ENCODE data around the gene ARHGAP18.

Gene ARHGAP18

GRCh38 chr6:129628101-129628815 is 81.7 kb downstream of the ARHGAP18 start:
- POLR2A ChIA-PET = no interaction called here
- H3K36me3 ChIP-seq (ENCODE audit: control insufficient read depth in 2 of 2, insufficient read depth in 1 of 2, low read length in 2 of 2) = no peaks in the 10 kb centered on the region; a peak in 1 of 3 replicates

GRCh38 chr6:129624488-129624887 is 85.5 kb downstream of the ARHGAP18 start:
- H3K27ac ChIP-seq (ENCODE audit: extremely low read depth, low read depth, low read length) = no peak overlapping the region
- TF ChIP-seq ZNF521 (tag by site-specific recombination; IDR thresholded peaks at IDR 0.05) (no peak), ZNF610 (tag by site-specific recombination; IDR thresholded peaks at IDR 0.05; ENCODE audit: borderline replicate concordance) (no peak), ZNF560 (tag by site-specific recombination; IDR thresholded peaks at IDR 0.05; ENCODE audit: borderline replicate concordance) (no peak), ZNF48 (tag by site-specific recombination; IDR thresholded peaks at IDR 0.05) (no peak), ZNF692 (tag by site-specific recombination; IDR thresholded peaks at IDR 0.05) (no peak), ZNF645 (tag by site-specific recombination; IDR thresholded peaks at IDR 0.05) (no peak), YY1 (tag by site-specific recombination; IDR thresholded peaks at IDR 0.05) (no peak), ZSCAN4 (tag by site-specific recombination; IDR thresholded peaks at IDR 0.05) (no peak), SETDB1 (IDR thresholded peaks at IDR 0.05; ENCODE audit: insufficient read length, low read length) (no peak), ZSCAN16 (tag by site-specific recombination; IDR thresholded peaks at IDR 0.05) (no peak)
- H3K36me3 ChIP-seq (ENCODE audit: control insufficient read depth in 2 of 2, insufficient read depth in 1 of 2, low read length in 2 of 2) = no peaks in the 10 kb centered on the region; a peak in 1 of 3 replicates
- H3K4me3 ChIP-seq (ENCODE audit: low read depth, low read length) = no peak overlapping the region
- CTCF ChIA-PET = no interaction called here
- H3K4me1 ChIP-seq (ENCODE audit: control insufficient read depth, insufficient read depth, low read length) = no peaks in the 10 kb centered on the region
- H3K9me3 ChIP-seq (ENCODE audit: control insufficient read depth, insufficient read depth, low read depth, low read length) = no peaks in the 10 kb centered on the region
- POLR2A ChIA-PET = no interaction called here

More at GRCh38 chr6:129628101-129628815, 81.7 kb downstream of the ARHGAP18 start:
- CTCF ChIA-PET = interaction anchor here (0.6 to 1.3 kb wide), 2 partner anchors 30 to 147 kb away, joined by 3 to 4 read pairs; no protein-coding TSS in a partner anchor
- Histone ChIP-seq H3K27ac (ENCODE audit: extremely low read depth, low read depth, low read length) (no peak overlapping the region), H3K4me1 (ENCODE audit: control insufficient read depth, insufficient read depth, low read length) (no peaks in the 10 kb centered on the region), H3K4me3 (ENCODE audit: low read depth, low read length) (no peak overlapping the region), H3K9me3 (ENCODE audit: control insufficient read depth, insufficient read depth, low read depth, low read length) (no peaks in the 10 kb centered on the region)
- TF ChIP-seq ZNF561 (tag by site-specific recombination; IDR thresholded peaks at IDR 0.05; ENCODE audit: borderline replicate concordance) (no peak), ZNF600 (tag by site-specific recombination; IDR thresholded peaks at IDR 0.05) (no peak), KLF16 (tag by site-specific recombination; IDR thresholded peaks at IDR 0.05) (no peak), ZNF654 (tag by site-specific recombination; IDR thresholded peaks at IDR 0.05; ENCODE audit: low read depth) (no peak), ZNF133 (tag by site-specific recombination; IDR thresholded peaks at IDR 0.05) (no peak), MYNN (tag by site-specific recombination; IDR thresholded peaks at IDR 0.05; ENCODE audit: borderline replicate concordance) (no peak), ZBTB11 (tag by site-specific recombination; conservative IDR thresholded peaks at IDR 0.05; ENCODE audit: low read depth) (no peak)
